ENCODE measurements around the gene SARM1. TPM values are rescaled to one million over a fixed set of nuclear protein-coding genes. Genes with fewer than 3 reads are reported as not detected.

Gene SARM1
- total RNA-seq, 2 donors from 2014 or later: 6.2 to 7.7 TPM

- Histone ChIP-seq H3K9me3 (no peaks in the 10 kb centered on the region), H3K27ac (no peak overlapping the region), H3K36me3 (peaks cover 14% of the 10 kb centered on the region), H3K27me3 (no peaks in the 10 kb centered on the region), H3K4me3 (no peak overlapping the region), H3K4me1 (peaks cover 0 to 12% of the 10 kb centered on the region in 2 donors)
- TF ChIP-seq, protein P1, sequence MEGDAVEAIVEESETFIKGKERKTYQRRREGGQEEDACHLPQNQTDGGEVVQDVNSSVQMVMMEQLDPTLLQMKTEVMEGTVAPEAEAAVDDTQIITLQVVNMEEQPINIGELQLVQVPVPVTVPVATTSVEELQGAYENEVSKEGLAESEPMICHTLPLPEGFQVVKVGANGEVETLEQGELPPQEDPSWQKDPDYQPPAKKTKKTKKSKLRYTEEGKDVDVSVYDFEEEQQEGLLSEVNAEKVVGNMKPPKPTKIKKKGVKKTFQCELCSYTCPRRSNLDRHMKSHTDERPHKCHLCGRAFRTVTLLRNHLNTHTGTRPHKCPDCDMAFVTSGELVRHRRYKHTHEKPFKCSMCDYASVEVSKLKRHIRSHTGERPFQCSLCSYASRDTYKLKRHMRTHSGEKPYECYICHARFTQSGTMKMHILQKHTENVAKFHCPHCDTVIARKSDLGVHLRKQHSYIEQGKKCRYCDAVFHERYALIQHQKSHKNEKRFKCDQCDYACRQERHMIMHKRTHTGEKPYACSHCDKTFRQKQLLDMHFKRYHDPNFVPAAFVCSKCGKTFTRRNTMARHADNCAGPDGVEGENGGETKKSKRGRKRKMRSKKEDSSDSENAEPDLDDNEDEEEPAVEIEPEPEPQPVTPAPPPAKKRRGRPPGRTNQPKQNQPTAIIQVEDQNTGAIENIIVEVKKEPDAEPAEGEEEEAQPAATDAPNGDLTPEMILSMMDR (IDR thresholded peaks at IDR 0.05): no peak
- no peak for DNase-seq (ENCODE audit: low spot score)
Measured at GRCh38 chr17:28394337-28395116, 23.0 kb downstream of the SARM1 start.

GRCh38 chr17:28395426-28395825, 23.9 kb downstream of the SARM1 start:
- Histone ChIP-seq H3K27me3 (no peaks in the 10 kb centered on the region), H3K4me1 (peaks cover 0 to 12% of the 10 kb centered on the region in 2 donors), H3K27ac (no peak overlapping the region), H3K36me3 (peaks cover 11% of the 10 kb centered on the region), H3K4me3 (no peak overlapping the region), H3K9me3 (no peaks in the 10 kb centered on the region)
- TF ChIP-seq, protein P1 (IDR thresholded peaks at IDR 0.05): no peak
- DNase-seq (ENCODE audit: low spot score): no peak

DNA sequence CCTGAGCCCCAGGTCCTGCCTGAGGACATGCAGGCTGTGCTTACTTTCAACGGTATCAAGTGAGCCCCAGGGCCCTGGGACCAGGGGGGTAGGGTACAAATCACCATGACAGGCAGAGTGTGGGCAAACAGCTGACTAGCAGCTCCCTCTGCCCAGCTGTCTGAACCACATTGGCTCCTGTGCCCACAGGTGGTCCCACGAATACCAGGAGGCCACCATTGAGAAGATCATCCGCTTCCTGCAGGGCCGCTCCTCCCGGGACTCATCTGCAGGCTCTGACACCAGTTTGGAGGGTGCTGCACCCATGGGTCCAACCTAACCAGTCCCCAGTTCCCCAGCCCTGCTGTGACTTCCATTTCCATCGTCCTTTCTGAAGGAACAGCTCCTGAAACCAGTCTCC, 24.5 kb downstream of the SARM1 start:
- no peak for DNase-seq (ENCODE audit: low spot score)
- Histone ChIP-seq H3K27ac (no peak overlapping the region), H3K4me3 (no peak overlapping the region), H3K9me3 (no peaks in the 10 kb centered on the region), H3K27me3 (no peaks in the 10 kb centered on the region), H3K36me3 (peaks cover 12% of the 10 kb centered on the region), H3K4me1 (peaks cover 0 to 12% of the 10 kb centered on the region in 2 donors)
- TF ChIP-seq, protein P1 (IDR thresholded peaks at IDR 0.05): no peak

DNA sequence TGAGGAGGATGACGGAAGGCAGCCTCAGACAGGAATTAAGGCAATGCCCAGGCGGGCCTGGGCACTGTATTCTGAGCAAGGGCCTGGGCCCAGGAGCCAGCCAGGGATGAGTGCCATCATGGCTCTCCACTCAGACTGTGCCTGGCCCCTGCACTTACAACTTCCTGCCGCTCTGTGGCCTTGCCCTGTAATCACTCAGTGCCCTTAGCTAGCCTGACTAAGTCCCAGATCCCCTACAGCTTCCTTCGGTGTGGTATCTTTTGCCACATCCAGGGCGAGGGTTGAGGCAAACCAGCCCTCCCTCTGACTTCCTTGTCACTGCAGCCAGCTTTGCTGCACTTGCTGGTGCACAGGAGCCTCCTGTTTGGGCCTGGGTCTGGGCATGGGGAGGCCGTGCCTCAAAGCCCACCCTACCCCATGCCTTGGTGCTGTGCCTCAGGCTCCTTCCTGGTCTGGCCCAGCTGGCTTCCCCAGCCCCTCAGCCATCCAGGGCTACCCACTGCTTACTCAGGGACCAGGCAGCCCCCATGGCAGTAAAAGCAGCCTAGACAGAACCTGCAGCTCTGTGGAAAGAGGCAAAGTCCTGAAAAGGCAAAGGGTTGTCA, 25.2 kb downstream of the SARM1 start:
- Histone ChIP-seq H3K4me3 (no peak overlapping the region), H3K4me1 (peaks cover 0 to 12% of the 10 kb centered on the region in 2 donors), H3K36me3 (peaks cover 12% of the 10 kb centered on the region), H3K9me3 (no peaks in the 10 kb centered on the region), H3K27me3 (no peaks in the 10 kb centered on the region), H3K27ac (no peak overlapping the region)
- TF ChIP-seq, protein P1 (IDR thresholded peaks at IDR 0.05): no peak
- DNase-seq (ENCODE audit: low spot score): no peak

DNA sequence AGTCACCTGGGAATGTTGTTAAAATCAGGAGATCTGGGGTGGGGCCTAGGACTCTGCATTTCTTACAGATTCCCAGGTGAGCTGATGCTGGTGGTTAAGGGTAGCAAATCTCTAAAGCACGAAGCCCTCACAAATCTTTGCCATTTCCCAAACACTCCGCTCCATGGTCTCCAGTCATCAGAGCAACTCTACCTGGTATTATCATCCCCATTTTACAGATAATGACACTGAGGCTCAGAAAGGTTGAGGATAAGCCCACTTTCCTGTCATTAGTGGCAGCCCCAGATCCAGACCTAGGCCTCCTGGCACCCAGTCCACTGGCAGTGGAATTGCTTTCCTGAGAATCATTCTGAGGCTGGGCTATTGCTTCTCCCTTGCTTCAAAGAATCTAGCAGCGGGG, 25.8 kb downstream of the SARM1 start:
- H3K9me3 ChIP-seq: no peaks in the 10 kb centered on the region
- H3K4me1 ChIP-seq: peaks cover 0 to 12% of the 10 kb centered on the region in 2 donors
- no peaks in the 10 kb centered on the region for H3K27me3 ChIP-seq
- H3K36me3 ChIP-seq: peaks cover 12% of the 10 kb centered on the region
- no peak overlapping the region for H3K4me3 ChIP-seq
- no peak for DNase-seq (ENCODE audit: low spot score)
- no peak overlapping the region for H3K27ac ChIP-seq
- TF ChIP-seq, protein P1 (IDR thresholded peaks at IDR 0.05): no peak
